K562 (cell line): ENCODE measurements around the gene BLTP3B.

Source experiments
- CREB1 ChIP-seq, 2 experiments: sonication (generic) in 1 of 2; formaldehyde crosslinking in 1 of 2; IDR thresholded peaks; 2 replicates each; pipeline versions ENCODE4 v1.6.1 to v1.8.0; 2012 to 2022; ENCODE audit warnings: inconsistent platforms in 1 of 2, mild to moderate bottlenecking in 1 of 2, missing genetic modification reagents in 1 of 2, moderate library complexity in 1 of 2
- KAT8 ChIP-seq: fragments of 450-650 bp; IDR thresholded peaks from 2 replicates; pipeline ENCODE4 v1.6.1; 2016; ENCODE audit warnings: low read depth, mild to moderate bottlenecking
- PHTF2 ChIP-seq: fragments of 250-450 bp; sonication (Bioruptor Pico); IDR thresholded peaks from 2 replicates; pipeline ENCODE4 v1.5.0; 2021; ENCODE audit warnings: mild to moderate bottlenecking
- RAD21 ChIP-seq, 2 experiments: fragments of 250-450 bp in 1 of 2; fragments of 450-650 bp in 1 of 2; sonication (Bioruptor Pico) in 1 of 2; formaldehyde crosslinking in 1 of 2; IDR thresholded peaks in 1 of 2; conservative IDR thresholded peaks in 1 of 2; 2 replicates each; pipeline versions ENCODE4 v1.4.0 to v1.8.0; 2020 to 2022; ENCODE audit warnings: mild to moderate bottlenecking in 2 of 2, moderate library complexity in 1 of 2
- RCOR1 ChIP-seq, 2 experiments: IDR thresholded peaks; 2 replicates each; pipeline ENCODE4 v1.6.1; 2012; ENCODE audit warnings: low read depth in 2 of 2, low read length in 2 of 2, borderline replicate concordance in 1 of 2, improper control_type of control experiment in 1 of 2
- SRSF1 ChIP-seq: fragments of 200-400 bp; formaldehyde crosslinking; IDR thresholded peaks from 2 replicates; pipeline ENCODE4 v1.6.1; 2017; ENCODE audit warnings: mild to moderate bottlenecking, low read depth, low read length, moderate library complexity
- TAF1 ChIP-seq: IDR thresholded peaks from 2 replicates; pipeline ENCODE4 v1.6.1; 2011; ENCODE audit warnings: mild to moderate bottlenecking, low read length, moderate library complexity; ENCODE audit not compliant: insufficient read depth, control insufficient read depth, severe bottlenecking; ENCODE audit errors: extremely low read depth
- TBP ChIP-seq: optimal IDR thresholded peaks from 2 replicates; pipeline ENCODE3; 2011; ENCODE audit warnings: low read depth, low read length, improper control_type of control experiment
- ZC3H8 ChIP-seq: fragments of 450-650 bp; IDR thresholded peaks from 2 replicates; pipeline ENCODE4 v1.6.1; 2017
- ZNF282 ChIP-seq: sonication (generic); formaldehyde crosslinking; IDR thresholded peaks from 2 replicates; pipeline ENCODE4 v1.8.1; 2023; ENCODE audit warnings: missing genetic modification reagents
- ZNF444 ChIP-seq: fragments of 250-450 bp; sonication (Bioruptor Pico); IDR thresholded peaks from 2 replicates; pipeline ENCODE4 v1.4.0; 2020; ENCODE audit warnings: mild to moderate bottlenecking, moderate library complexity
- TF ChIP-seq, protein P1 (sequence below): sonication (generic); formaldehyde crosslinking; IDR thresholded peaks from 2 replicates; pipeline ENCODE4 v1.8.0; 2023; ENCODE audit warnings: mild to moderate bottlenecking, missing genetic modification reagents
- TF ChIP-seq, protein P2 (sequence below): fragments of 150-350 bp; IDR thresholded peaks from 2 replicates; pipeline ENCODE4 v1.6.1; 2014; ENCODE audit warnings: low read depth, mild to moderate bottlenecking, low read length, borderline replicate concordance

DNA sequence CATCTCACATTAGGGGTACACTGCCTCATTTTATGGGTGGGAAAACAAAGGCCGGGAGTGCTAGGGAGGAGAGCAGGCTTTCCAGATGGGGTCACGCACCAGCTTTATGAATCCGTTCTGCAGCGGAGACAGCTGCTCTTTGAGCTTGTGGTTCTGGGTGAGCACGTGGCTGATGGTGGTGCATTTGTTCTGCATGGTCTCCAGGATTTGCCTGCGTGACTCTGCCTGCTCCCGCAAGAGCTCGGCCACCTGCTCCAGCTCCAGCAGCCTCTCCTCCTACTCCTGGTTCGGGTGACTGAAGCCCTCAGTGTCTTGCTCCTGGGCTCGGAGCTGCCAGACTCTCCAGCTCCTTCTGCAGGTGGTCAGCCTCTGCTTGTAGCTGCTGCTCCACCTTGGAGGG is 23.6 kb upstream of the BLTP3B start:
- TF ChIP-seq RCOR1 (IDR thresholded peaks at IDR 0.05; ENCODE audit: borderline replicate concordance in 1 of 2, low read depth in 2 of 2, low read length in 2 of 2) (no peak), ZNF444 (CRISPR knock-in tag) (no peak), ZC3H8 (no peak), TAF1 (no peak), KAT8 (no peak), PHTF2 (CRISPR knock-in tag) (no peak), SRSF1 (no peak), RAD21 (CRISPR knock-in tag; conservative IDR thresholded peaks at IDR 0.05 in 1 of 2, IDR thresholded peaks at IDR 0.05 in 1 of 2) (no peak), ZNF282 (CRISPR knock-in tag) (no peak), CREB1 (IDR thresholded peaks at IDR 0.05) (no peak), CREB1 (CRISPR knock-in tag; IDR thresholded peaks at IDR 0.05) (no peak), TBP (no peak)
- TF ChIP-seq, protein P1, sequence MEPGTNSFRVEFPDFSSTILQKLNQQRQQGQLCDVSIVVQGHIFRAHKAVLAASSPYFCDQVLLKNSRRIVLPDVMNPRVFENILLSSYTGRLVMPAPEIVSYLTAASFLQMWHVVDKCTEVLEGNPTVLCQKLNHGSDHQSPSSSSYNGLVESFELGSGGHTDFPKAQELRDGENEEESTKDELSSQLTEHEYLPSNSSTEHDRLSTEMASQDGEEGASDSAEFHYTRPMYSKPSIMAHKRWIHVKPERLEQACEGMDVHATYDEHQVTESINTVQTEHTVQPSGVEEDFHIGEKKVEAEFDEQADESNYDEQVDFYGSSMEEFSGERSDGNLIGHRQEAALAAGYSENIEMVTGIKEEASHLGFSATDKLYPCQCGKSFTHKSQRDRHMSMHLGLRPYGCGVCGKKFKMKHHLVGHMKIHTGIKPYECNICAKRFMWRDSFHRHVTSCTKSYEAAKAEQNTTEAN (CRISPR knock-in tag): no peak
- TF ChIP-seq, protein P2, sequence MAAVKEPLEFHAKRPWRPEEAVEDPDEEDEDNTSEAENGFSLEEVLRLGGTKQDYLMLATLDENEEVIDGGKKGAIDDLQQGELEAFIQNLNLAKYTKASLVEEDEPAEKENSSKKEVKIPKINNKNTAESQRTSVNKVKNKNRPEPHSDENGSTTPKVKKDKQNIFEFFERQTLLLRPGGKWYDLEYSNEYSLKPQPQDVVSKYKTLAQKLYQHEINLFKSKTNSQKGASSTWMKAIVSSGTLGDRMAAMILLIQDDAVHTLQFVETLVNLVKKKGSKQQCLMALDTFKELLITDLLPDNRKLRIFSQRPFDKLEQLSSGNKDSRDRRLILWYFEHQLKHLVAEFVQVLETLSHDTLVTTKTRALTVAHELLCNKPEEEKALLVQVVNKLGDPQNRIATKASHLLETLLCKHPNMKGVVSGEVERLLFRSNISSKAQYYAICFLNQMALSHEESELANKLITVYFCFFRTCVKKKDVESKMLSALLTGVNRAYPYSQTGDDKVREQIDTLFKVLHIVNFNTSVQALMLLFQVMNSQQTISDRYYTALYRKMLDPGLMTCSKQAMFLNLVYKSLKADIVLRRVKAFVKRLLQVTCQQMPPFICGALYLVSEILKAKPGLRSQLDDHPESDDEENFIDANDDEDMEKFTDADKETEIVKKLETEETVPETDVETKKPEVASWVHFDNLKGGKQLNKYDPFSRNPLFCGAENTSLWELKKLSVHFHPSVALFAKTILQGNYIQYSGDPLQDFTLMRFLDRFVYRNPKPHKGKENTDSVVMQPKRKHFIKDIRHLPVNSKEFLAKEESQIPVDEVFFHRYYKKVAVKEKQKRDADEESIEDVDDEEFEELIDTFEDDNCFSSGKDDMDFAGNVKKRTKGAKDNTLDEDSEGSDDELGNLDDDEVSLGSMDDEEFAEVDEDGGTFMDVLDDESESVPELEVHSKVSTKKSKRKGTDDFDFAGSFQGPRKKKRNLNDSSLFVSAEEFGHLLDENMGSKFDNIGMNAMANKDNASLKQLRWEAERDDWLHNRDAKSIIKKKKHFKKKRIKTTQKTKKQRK: no peak
